ENCODE measurements around the gene LTA4H.

DNA sequence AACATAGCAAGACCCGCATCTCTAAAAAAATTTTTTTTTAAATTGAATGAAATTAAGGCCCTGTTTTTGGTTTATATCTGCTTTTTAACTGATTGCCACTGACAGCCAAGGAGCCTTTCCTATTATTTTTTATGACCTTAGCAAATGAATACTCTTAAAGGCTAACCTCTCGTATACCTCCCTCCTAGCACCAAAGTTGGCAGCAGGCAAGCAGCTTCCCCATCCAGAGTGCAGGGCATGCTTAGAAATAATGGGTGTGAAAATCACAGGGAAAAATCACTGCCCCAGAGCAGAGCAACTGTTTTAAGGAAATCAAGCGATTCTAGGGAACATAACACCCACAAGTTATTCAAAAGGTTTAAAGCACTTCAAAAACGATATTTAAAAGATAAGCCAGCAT is 59.9 kb downstream of the LTA4H start:
- TF ChIP-seq CTCF (IDR thresholded peaks at IDR 0.05) (no peak), POLR2A (IDR thresholded peaks at IDR 0.05) (no peak)
